Measurements from ENCODE around the gene NAA16.
A peak's percentile ranks its signal among the peaks of the same experiment; 100 is the strongest.

NAA16 gene

DNA sequence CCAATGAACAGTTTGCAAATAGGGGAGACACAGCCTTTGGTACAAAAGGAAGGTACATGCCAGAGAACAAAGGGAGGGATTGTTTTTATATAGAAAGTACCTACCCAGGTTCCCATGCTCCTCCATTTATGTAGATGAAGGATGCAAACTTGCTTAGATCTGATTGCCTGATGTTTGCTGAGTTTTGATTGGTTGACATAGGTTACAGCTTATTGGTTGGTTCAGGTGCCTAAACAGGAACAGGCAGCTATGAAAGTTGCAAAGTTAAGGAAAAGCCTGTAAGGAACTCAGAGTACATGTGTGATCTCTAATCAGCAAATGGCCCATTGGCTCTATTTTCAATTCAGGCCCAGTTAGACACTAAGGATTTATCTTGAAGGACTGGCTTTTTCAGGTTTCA is 6.5 kb upstream of the NAA16 start:
- no peak for DNase-seq (ENCODE audit: low spot score)

DNA sequence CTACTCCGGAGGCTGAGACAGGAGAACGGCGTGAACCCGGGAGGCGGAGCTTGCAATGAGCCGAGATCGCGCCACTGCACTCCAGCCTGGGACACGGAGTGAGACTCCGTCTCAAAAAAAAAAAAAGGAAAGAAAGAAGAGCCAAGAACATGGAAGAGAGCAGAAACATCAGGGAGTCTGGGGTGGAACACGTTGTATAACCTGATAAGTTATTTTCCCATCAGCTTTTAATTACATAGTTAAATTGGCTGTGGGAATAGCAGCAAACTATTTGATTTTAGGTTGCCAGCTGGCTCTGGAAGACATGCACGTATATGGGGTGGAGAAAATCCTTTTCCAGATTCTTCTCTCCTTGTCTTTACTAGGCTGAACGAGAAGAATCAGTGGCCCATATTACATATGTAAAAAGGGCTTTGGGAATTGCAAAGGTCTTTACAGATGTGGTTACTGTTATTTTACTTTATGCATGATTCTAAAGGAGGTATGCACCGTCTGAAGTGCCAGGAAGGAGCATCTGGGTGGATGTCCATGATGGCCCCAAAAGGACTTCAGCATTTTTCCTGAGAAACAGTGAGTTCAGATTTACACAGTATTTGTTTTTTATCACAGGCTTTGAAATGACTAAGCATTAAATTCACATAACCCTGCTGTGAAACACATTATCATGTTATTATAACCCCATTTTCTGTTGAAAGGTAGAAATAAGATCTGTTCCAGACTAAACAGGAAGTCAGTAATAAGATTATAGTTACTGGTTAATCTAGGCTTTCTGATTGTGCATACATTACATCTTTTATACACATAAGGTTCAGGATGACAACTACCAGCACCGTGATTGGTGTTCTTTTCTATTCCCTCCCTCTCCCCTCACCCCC is 4.6 kb upstream of the NAA16 start:
- no peak for DNase-seq (ENCODE audit: low spot score)

GRCh38 chr13:41307884-41308640 is 3.0 kb upstream of the NAA16 start:
- no peak for DNase-seq (ENCODE audit: low spot score)

DNA sequence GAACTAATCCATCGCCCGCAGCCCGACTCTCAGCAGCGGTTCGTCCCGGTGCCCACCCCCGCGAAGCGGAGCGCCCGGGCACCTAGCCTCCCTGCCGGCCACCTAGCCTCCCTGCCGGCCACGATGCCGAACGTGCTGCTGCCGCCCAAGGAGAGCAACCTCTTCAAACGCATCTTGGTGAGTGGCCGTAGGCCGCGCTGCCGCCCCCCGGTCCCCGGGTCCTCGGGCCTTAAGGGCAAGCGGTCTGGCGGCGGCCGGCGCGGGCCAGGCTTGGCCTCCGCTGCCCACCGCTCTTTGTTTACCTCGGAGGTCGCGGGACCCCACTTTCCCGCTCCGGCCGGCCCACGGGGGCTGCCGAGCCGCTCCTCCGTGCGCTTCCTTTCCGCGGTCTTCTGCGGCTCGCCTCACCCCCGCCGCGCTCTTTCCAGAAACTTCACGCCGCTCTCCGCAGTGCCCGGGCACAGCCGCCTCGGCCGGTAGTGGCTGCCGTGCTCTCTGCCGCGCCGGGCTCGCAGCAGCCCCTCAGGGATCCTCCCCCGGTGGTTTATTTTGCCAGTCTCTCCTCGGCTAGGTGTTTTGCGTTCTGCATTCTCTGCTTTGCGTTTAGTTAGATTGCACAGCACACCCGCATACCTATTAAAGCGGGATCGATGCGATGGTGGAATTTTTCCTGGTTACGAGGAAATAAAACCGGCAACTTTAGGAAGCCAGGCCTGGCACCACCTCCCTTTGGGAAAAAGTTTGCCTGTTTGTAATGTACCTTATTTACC is 524 bp downstream of the NAA16 start:
- peak; percentile 35 for DNase-seq (ENCODE audit: low spot score)

DNA sequence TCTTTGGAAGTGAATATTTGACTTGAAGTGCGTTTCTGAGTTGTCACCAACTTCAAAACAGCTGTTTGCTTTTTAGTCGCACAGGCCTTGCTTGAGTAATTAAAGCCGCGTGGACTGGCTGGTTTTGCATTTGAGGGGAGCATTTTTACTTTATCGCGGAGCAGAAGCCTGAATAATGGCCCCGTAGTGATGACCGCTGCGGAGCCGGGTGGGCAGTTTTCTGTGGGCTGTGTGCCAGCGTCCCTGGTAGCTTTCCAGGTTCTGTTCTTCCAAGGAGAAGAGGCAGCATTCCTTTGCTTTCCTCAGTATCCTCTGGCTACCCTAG is 1.1 kb downstream of the NAA16 start:
- peak; percentile 45 for DNase-seq (ENCODE audit: low spot score)

DNA sequence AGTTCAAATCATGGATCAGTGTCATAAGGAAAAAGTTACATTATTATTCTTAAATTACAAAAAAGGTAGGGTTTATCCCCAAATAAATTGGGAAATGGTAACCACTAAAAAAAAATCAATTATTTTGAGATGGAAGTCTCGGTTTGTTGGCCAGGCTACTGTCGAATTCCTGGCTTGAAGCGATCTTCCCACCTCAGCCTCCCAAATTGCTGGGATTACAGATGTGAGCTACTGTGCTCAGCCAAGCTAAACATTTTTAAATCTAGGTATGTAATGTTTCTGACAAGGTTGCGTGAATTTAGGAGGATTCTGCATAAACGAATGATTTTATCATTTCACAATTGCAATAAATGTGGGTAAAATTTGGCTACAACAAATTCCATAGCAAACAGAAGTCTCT is 2.0 kb downstream of the NAA16 start:
- no peak for DNase-seq (ENCODE audit: low spot score)

GRCh38 chr13:41313659-41314197 is 2.7 kb downstream of the NAA16 start:
- DNase-seq (ENCODE audit: low spot score), result no peak

- no peak for DNase-seq (ENCODE audit: low spot score)
These were observed 4.5 kb downstream of the NAA16 start for GRCh38 chr13:41315443-41316047.

DNA sequence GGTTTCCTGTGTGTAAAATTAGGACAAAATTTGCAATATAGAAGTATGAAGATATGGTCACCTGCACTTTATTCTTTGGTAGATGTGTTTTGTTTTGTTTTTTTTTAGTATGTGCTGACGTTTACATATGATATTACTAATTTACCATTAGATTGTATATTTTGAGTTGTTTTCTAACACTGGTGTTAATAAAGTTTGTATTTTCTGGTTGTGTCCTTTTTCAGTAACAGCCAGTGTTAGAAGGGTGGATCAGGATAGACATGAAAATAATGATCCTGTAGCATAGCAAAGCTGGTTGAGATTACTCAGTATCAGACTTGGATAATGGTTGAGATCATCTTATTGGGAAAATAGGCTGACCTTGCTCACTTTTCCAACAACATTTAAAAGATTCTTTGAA is 6.2 kb downstream of the NAA16 start:
- no peak for DNase-seq (ENCODE audit: low spot score)

DNA sequence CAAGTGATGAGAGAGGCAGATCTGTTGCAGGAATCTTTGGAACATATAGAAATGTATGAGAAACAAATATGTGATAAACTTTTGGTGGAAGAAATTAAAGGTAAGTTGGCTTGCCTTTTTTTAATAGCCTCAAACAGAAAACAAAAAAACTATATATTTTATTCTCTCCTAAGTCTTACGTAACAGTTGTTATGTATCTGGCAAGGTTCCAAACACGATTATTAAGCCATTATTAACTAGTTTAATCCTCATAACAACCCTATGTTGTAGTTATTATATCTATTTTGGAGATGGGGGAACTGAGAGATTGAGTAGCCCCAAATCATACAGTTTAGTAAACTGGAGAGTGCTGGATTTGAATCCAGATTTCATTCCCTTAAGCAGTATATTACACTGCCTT is 14.7 kb downstream of the NAA16 start:
- no peak for DNase-seq (ENCODE audit: low spot score)

- DNase-seq (ENCODE audit: low spot score), result no peak
These were observed 15.6 kb downstream of the NAA16 start for GRCh38 chr13:41326661-41327060.

DNA sequence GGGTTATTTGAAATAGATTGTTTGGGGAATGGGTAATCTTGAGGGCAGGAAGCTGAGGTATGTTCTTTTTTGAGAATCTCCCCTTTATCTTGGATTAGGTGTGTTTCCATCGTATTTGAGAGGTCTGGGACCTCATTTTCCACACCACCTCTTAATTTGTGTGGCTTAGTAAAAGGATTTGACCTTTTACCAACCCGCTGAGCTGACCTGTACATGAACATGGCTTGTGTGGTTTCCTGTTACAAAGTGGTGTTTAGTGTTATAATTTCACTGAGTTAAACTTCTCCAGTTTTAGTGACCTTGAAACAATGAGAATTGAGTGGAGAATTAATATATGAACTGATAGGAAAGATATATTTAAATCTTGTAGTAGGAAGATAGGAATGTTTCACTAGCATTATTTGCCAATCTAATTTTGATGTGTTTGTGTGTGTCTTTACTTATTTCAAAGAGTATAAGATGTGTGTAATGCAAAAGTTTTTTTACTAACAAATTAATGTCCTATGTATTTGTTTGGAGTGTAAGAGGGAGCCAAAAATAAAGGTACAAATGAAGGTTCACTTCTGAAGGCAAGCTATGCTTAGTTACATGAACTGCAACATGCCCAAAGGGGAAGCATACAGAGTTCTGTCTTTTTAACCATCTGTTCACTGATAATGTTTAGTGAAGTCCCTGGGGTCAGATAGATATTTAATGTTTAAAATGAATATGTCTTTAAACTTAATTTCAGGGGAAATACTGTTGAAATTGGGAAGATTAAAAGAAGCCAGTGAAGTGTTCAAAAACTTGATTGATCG is 17.1 kb downstream of the NAA16 start:
- DNase-seq (ENCODE audit: low spot score), result no peak

DNA sequence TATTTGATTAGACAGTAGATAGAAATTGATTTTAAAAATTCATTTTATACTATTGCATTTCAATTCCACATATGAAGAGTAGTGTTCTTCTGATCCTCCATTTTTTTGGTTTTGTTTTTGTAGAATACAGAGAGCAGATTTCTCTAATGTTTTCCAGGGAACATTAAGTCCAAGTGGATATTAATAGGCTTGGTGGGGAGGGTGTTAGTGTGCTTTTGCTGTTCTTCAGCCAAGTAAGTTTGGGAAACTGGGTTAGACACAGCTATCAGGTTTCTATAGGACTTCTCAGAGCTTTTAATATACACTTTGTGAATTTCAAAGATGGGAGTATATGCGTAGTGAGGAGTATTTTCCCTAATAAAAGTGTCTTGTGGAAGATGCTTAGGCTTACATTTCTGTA is 21.8 kb downstream of the NAA16 start:
- no peak for DNase-seq (ENCODE audit: low spot score)

- no peak for DNase-seq (ENCODE audit: low spot score)
These were observed 23.7 kb downstream of the NAA16 start for GRCh38 chr13:41334810-41335209.

DNA sequence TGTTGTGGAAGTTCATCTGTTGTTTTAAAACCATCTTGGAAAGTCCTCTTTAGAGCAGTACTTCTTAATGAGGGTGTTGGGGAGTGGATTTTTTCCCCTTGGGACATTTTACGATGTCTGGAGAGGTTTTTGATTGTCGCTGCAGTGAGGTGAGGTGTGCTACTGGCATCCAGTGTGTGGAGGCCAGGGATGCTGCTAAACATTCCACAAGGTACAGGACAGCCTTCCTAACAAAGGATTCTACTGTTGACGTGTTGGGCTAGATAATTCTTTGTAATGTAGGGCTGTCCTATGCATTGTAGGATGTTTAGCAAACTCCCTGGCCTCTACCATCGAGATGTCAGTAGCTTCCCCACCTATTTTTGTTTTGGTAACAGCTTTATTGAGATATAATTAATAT is 33.3 kb downstream of the NAA16 start:
- DNase-seq (ENCODE audit: low spot score), result no peak

- DNase-seq (ENCODE audit: low spot score), result no peak
These were observed 34.3 kb downstream of the NAA16 start for GRCh38 chr13:41345165-41345913.

DNA sequence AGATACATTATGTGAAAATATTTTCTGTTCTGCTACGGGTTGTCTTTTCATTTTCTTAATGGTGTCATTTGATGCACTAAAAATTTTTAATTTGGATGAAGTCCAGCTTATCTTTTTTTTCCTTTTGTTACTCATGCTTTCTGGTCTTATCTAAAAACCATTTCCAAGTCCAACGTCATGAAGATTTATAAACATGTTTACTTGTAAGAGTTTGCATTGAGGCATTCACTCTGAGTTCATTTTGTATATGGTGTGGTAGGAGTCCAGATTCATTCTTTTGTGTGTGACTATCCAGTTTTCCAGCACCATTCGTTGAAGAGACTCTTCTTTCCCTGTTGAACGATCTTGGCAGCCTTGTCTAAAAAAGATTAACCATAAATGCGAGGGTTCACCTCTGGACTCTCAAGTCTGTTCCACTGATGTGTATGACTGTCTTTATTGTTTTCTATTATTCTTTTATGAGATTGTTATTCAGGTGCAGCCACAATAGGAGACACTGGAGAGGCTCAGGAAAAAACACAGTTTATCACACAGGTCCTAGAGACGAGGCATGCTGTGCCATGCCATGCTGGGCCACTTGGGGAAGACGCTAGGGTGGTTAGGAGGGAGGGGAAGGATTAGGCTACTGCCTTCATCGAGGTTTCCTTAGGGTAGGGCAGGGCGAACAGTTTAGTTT is 35.0 kb downstream of the NAA16 start:
- DNase-seq (ENCODE audit: low spot score), result no peak

DNA sequence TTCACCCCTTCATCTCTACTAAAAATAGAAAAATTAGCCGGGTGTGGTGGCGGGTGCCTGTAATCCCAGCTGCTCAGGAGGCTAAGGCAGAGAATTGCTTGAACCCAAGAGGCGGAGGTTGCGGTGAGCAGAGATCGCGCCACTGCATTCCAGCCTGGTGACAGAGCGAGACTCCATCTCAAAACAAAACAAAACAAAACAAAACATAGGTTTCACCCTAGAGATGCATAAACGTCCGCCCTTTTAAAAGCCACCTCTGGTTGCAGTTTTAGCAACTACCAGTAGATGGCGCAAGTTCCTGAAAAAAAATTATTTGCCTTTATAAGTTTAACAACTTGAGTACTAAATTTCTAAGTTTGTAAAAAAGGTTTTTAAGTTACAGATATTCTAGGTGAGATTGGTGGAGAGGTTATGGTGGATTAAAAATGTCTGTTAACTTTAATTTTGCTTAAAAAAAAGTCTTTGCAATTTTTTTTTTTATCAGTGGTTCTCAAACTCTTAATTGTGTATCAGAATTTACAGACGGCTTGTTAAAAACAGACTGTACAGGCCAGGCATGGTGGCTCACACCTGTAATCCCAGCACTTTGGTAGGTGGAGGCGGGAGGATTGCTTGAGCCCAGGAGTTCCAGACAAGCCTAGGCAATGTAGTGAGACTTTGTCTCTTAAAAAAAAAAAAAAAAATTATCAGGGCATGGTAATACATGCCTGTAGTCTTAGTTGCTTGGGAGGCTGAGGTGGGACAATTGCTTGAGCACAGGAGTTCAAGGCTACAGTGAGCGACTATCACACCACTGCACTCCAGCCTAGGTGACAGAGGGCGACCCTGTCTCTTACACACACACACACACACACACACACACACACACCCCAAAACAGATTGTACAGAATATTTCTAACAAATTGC is 42.1 kb downstream of the NAA16 start:
- DNase-seq (ENCODE audit: low spot score), result peak; percentile 58

GRCh38 chr13:41354416-41354815 is 43.3 kb downstream of the NAA16 start:
- DNase-seq (ENCODE audit: low spot score), result no peak

All from LoVo (cell line).